OCI-LY1 (cell line): ENCODE measurements around the gene RPL18.

Experiments used
- H2AFZ ChIP-seq: fragments of 200-600 bp; sonication (generic), shearing (Covaris generic); 2 replicates; pipeline ENCODE4 v1.6.0; 2014; ENCODE audit warnings: antibody characterized with exemption, mild to moderate bottlenecking, low read length
- H3F3A ChIP-seq: fragments of 200-600 bp; sonication (generic), shearing (Covaris generic); 2 replicates; pipeline ENCODE4 v1.6.0; 2014; ENCODE audit warnings: mild to moderate bottlenecking, antibody characterized with exemption, low read length, moderate library complexity; ENCODE audit not compliant: insufficient read depth
- H3K27ac ChIP-seq: fragments of 200-600 bp; sonication (generic); 2 replicates; pipeline ENCODE4 v1.5.1; 2014; ENCODE audit warnings: low read length, mixed run types, mild to moderate bottlenecking, low read depth; ENCODE audit not compliant: poor library complexity, severe bottlenecking
- H3K27me3 ChIP-seq: fragments of 200-600 bp; sonication (generic); 2 replicates; pipeline ENCODE4 v1.6.0; 2014; ENCODE audit warnings: antibody characterized with exemption, mild to moderate bottlenecking, low read length, moderate library complexity; ENCODE audit not compliant: insufficient read depth
- H3K36me3 ChIP-seq: fragments of 200-600 bp; sonication (generic); 2 replicates; pipeline ENCODE4 v1.6.1; 2014; ENCODE audit warnings: mild to moderate bottlenecking, antibody characterized with exemption, low read length, moderate library complexity, mixed read lengths; ENCODE audit not compliant: insufficient read depth
- H3K4me1 ChIP-seq: fragments of 200-600 bp; sonication (generic); 2 replicates; pipeline ENCODE4 v1.5.1; 2014; ENCODE audit warnings: mild to moderate bottlenecking, low read length, moderate library complexity; ENCODE audit not compliant: insufficient read depth, severe bottlenecking
- H3K4me2 ChIP-seq: fragments of 200-600 bp; sonication (generic), shearing (Covaris generic); 2 replicates; pipeline ENCODE4 v1.6.1; 2014; ENCODE audit warnings: low read length
- H3K4me3 ChIP-seq: fragments of 200-600 bp; sonication (generic); 2 replicates; pipeline ENCODE4 v1.5.1; 2014; ENCODE audit warnings: low read length, low read depth, mild to moderate bottlenecking, mixed read lengths; ENCODE audit not compliant: poor library complexity, severe bottlenecking
- H3K79me2 ChIP-seq: fragments of 200-600 bp; shearing (Covaris generic); 2 replicates; pipeline ENCODE4 v1.6.1; 2016; ENCODE audit warnings: mixed run types, low read length, mixed read lengths; ENCODE audit not compliant: insufficient read depth
- H3K9ac ChIP-seq: fragments of 200-600 bp; sonication (generic), shearing (Covaris generic); 2 replicates; pipeline ENCODE4 v1.6.1; 2014; ENCODE audit warnings: mild to moderate bottlenecking, low read length, mixed read lengths
- H3K9me2 ChIP-seq: fragments of 200-600 bp; sonication (generic), shearing (Covaris generic); 2 replicates; pipeline ENCODE4 v1.6.1; 2014; ENCODE audit warnings: low read depth, mild to moderate bottlenecking, low read length, mixed read lengths
- H3K9me3 ChIP-seq: fragments of 200-600 bp; shearing (Covaris generic); 2 replicates; pipeline ENCODE4 v1.6.1; 2014; ENCODE audit warnings: low read length, mixed read lengths
- H4K20me1 ChIP-seq: fragments of 200-600 bp; sonication (generic), shearing (Covaris generic); 2 replicates; pipeline ENCODE4 v1.6.0; 2016; ENCODE audit warnings: mild to moderate bottlenecking, low read length; ENCODE audit not compliant: insufficient read depth
- CTCF ChIP-seq: fragments of 200-600 bp; sonication (generic), shearing (Covaris generic); IDR thresholded peaks from 2 replicates; pipeline ENCODE4 v1.5.1; 2017; ENCODE audit warnings: mild to moderate bottlenecking, antibody characterized with exemption, low read length, moderate library complexity, mixed read lengths
- EZH2 ChIP-seq: fragments of 200-600 bp; sonication (generic), shearing (Covaris generic); IDR thresholded peaks from 2 replicates; pipeline ENCODE4 v1.8.0; 2017; ENCODE audit warnings: borderline replicate concordance, mixed run types, mild to moderate bottlenecking, antibody characterized with exemption, low read length, moderate library complexity, mixed read lengths

RPL18 gene

GRCh38 chr19:48575931-48576622 lies 42.9 kb downstream of the RPL18 start:
- H3K4me1 ChIP-seq, result no peaks in the 10 kb centered on the region
- no peaks in the 10 kb centered on the region for H3K36me3 ChIP-seq
- H3K9me2 ChIP-seq, result no peaks in the 10 kb centered on the region
- H3K9ac ChIP-seq, result no peak overlapping the region
- H3K9me3 ChIP-seq, result no peaks in the 10 kb centered on the region
- no peak overlapping the region for H3K4me3 ChIP-seq
- H3F3A ChIP-seq, result no peaks in the 10 kb centered on the region
- no peak overlapping the region for H2AFZ ChIP-seq
- no peaks in the 10 kb centered on the region; the same call in 1 of the 2 replicates for H3K27me3 ChIP-seq
- no peak overlapping the region for H3K27ac ChIP-seq
- H3K79me2 ChIP-seq, result no peaks in the 10 kb centered on the region
- no peaks in the 10 kb centered on the region for H4K20me1 ChIP-seq
- no peak overlapping the region for H3K4me2 ChIP-seq
- TF ChIP-seq EZH2 (no peak), CTCF (no peak)

GRCh38 chr19:48573163-48573505 lies 45.8 kb downstream of the RPL18 start:
- H3K79me2 ChIP-seq, result no peaks in the 10 kb centered on the region
- no peaks in the 10 kb centered on the region for H3K36me3 ChIP-seq
- H4K20me1 ChIP-seq, result no peaks in the 10 kb centered on the region
- no peak overlapping the region for H3K4me3 ChIP-seq
- no peak overlapping the region for H2AFZ ChIP-seq
- H3K4me2 ChIP-seq, result no peak overlapping the region
- H3K9ac ChIP-seq, result no peak overlapping the region
- no peaks in the 10 kb centered on the region for H3K9me3 ChIP-seq
- no peaks in the 10 kb centered on the region for H3F3A ChIP-seq
- no peaks in the 10 kb centered on the region; the same call in 1 of the 2 replicates for H3K27me3 ChIP-seq
- no peaks in the 10 kb centered on the region for H3K9me2 ChIP-seq
- H3K27ac ChIP-seq, result no peak overlapping the region
- H3K4me1 ChIP-seq, result no peaks in the 10 kb centered on the region
- TF ChIP-seq EZH2, result no peak

- no peaks in the 10 kb centered on the region for H4K20me1 ChIP-seq
- no peak overlapping the region for H3K4me2 ChIP-seq
- no peaks in the 10 kb centered on the region for H3K4me1 ChIP-seq
Measured at GRCh38 chr19:48571378-48572162, 47.4 kb downstream of the RPL18 start.

More at GRCh38 chr19:48571378-48572162, 47.4 kb downstream of the RPL18 start:
- TF ChIP-seq EZH2 (no peak), CTCF (no peak)
- Histone ChIP-seq H3K79me2 (no peaks in the 10 kb centered on the region), H3K9me2 (no peaks in the 10 kb centered on the region), H2AFZ (no peak overlapping the region), H3K9me3 (no peaks in the 10 kb centered on the region), H3K36me3 (no peaks in the 10 kb centered on the region), H3F3A (no peaks in the 10 kb centered on the region), H3K4me3 (no peak overlapping the region), H3K27me3 (no peaks in the 10 kb centered on the region; the same call in 1 of the 2 replicates), H3K27ac (no peak overlapping the region), H3K9ac (no peak overlapping the region)
